ENCODE measurements around the gene RPS21.
"Not testable (repeated sequence)": the region's sequence is repeated elsewhere in the genome, so short reads cannot be mapped to it uniquely, and the experiment has no call there.

The RPS21 gene

GRCh38 chr20:62365814-62366369 is 21.0 kb upstream of the RPS21 start:
- DNase-seq (ENCODE audit: low read depth): no peak

- DNase-seq (ENCODE audit: low read depth): no peak
These were observed 20.4 kb upstream of the RPS21 start for GRCh38 chr20:62366370-62367135.

GRCh38 chr20:62367136-62367632 is 19.7 kb upstream of the RPS21 start, which contains the start of gene LAMA5:
Gene LAMA5, minus strand, starts transcription at chr20:62367312. Its CDS starts 67 bp downstream, at chr20:62367245.
- no peak for DNase-seq (ENCODE audit: low read depth)

GRCh38 chr20:62367633-62368391 is 19.1 kb upstream of the RPS21 start:
- no peak for DNase-seq (ENCODE audit: low read depth)

- DNase-seq (ENCODE audit: low read depth): no peak
These were observed 18.4 kb upstream of the RPS21 start for GRCh38 chr20:62368392-62368975.

GRCh38 chr20:62368976-62369814 is 17.7 kb upstream of the RPS21 start:
- no peak for DNase-seq (ENCODE audit: low read depth)

GRCh38 chr20:62369815-62370114 is 17.1 kb upstream of the RPS21 start:
- DNase-seq (ENCODE audit: low read depth): no peak

GRCh38 chr20:62370115-62370806 is 16.6 kb upstream of the RPS21 start:
- no peak for DNase-seq (ENCODE audit: low read depth)

GRCh38 chr20:62370807-62371587 is 15.9 kb upstream of the RPS21 start:
- no peak for DNase-seq (ENCODE audit: low read depth)

GRCh38 chr20:62371588-62372041 is 15.3 kb upstream of the RPS21 start:
- DNase-seq (ENCODE audit: low read depth): no peak

GRCh38 chr20:62372042-62372993 is 14.6 kb upstream of the RPS21 start:
- DNase-seq (ENCODE audit: low read depth): no peak

- not testable (repeated sequence) for DNase-seq (ENCODE audit: low read depth)
These were observed 13.2 kb upstream of the RPS21 start for GRCh38 chr20:62373631-62374179.

- DNase-seq (ENCODE audit: low read depth): no peak
These were observed 12.4 kb upstream of the RPS21 start for GRCh38 chr20:62374331-62375152.

- DNase-seq (ENCODE audit: low read depth): no peak
These were observed 10.5 kb upstream of the RPS21 start for GRCh38 chr20:62376112-62377063.

- DNase-seq (ENCODE audit: low read depth): no peak
These were observed 9.8 kb upstream of the RPS21 start for GRCh38 chr20:62377064-62377461.

GRCh38 chr20:62377615-62378178 is 9.2 kb upstream of the RPS21 start:
- no peak for DNase-seq (ENCODE audit: low read depth)
